ENCODE data around the gene C11orf42.

C11orf42 gene

DNA sequence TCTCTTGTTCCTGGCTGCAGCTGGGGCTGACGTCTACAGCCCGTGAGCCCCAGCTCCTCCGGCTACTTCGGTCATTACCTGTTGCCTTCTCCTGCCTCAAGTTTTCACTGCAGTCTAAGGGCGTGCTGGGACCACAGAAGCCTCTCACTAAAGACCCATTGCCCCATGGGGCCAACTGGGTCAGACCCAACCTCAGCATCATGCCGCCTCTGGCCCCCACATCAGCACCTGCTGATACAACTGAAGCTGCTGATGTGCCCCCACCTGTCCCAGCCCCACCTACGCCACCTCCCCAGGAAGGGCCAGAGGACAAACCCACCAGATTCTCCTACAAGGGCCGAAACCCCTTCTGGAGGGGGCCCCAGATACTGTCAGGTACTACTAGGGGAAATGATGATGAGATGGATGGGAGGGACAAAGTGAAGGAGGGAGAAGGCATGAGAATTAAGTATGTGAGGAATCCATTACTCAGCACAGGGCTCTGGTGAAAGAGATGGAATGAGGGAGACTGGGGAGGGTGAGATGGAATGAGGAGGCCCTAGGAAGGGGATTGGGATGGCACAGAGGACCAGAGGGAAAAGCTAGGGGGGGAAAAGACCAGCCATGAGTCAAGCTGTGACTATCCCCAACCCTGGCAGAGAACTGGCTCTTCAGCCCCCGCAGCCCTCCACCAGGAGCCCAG lies 5.1 kb downstream of the C11orf42 start:
- no peak for TF ChIP-seq TCF12 (IDR thresholded peaks at IDR 0.05; ENCODE audit: low read depth)
- no peak for TF ChIP-seq NFIC (IDR thresholded peaks at IDR 0.05)

DNA sequence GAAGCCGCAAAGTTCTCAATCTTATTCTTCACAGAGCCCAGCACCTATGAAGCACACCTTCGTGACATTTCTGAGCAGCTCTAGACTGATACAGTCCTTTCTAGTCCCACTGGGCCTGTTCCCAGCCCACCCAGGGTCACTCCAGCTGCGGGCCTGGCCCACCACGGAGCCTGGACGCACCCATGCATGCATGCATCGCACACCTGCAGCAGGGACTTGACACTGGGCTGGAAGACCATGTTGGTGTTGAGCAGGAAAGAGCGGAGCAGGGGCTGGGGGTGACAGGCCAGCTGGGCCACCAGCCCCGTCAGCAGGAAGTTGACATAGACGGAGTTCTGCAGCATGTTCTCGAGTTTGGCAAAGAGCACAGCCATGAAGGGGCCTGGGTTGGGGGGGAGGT lies 9.2 kb downstream of the C11orf42 start:
- no peak for TF ChIP-seq EP300 (IDR thresholded peaks at IDR 0.05; ENCODE audit: borderline replicate concordance)
- TF ChIP-seq YY1 (IDR thresholded peaks at IDR 0.05; ENCODE audit: low read depth), result no peak
- no peak for TF ChIP-seq RAD21 (IDR thresholded peaks at IDR 0.05; ENCODE audit: low read depth)
- no peak for TF ChIP-seq ZBTB7A (IDR thresholded peaks at IDR 0.05; ENCODE audit: low read depth)
- TF ChIP-seq NFIC (IDR thresholded peaks at IDR 0.05), result no peak
- no peak for TF ChIP-seq TCF12 (IDR thresholded peaks at IDR 0.05; ENCODE audit: low read depth)
- TF ChIP-seq CEBPB (IDR thresholded peaks at IDR 0.05), result no peak
- TF ChIP-seq CREB1 (IDR thresholded peaks at IDR 0.05; ENCODE audit: low read depth), result no peak
- no peak for TF ChIP-seq TEAD4 (IDR thresholded peaks at IDR 0.05)
- TF ChIP-seq TAF1 (IDR thresholded peaks at IDR 0.05; ENCODE audit: low read depth), result no peak
- TF ChIP-seq, protein P1, sequence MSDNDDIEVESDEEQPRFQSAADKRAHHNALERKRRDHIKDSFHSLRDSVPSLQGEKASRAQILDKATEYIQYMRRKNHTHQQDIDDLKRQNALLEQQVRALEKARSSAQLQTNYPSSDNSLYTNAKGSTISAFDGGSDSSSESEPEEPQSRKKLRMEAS (IDR thresholded peaks at IDR 0.05), result no peak
- TF ChIP-seq, protein P2, sequence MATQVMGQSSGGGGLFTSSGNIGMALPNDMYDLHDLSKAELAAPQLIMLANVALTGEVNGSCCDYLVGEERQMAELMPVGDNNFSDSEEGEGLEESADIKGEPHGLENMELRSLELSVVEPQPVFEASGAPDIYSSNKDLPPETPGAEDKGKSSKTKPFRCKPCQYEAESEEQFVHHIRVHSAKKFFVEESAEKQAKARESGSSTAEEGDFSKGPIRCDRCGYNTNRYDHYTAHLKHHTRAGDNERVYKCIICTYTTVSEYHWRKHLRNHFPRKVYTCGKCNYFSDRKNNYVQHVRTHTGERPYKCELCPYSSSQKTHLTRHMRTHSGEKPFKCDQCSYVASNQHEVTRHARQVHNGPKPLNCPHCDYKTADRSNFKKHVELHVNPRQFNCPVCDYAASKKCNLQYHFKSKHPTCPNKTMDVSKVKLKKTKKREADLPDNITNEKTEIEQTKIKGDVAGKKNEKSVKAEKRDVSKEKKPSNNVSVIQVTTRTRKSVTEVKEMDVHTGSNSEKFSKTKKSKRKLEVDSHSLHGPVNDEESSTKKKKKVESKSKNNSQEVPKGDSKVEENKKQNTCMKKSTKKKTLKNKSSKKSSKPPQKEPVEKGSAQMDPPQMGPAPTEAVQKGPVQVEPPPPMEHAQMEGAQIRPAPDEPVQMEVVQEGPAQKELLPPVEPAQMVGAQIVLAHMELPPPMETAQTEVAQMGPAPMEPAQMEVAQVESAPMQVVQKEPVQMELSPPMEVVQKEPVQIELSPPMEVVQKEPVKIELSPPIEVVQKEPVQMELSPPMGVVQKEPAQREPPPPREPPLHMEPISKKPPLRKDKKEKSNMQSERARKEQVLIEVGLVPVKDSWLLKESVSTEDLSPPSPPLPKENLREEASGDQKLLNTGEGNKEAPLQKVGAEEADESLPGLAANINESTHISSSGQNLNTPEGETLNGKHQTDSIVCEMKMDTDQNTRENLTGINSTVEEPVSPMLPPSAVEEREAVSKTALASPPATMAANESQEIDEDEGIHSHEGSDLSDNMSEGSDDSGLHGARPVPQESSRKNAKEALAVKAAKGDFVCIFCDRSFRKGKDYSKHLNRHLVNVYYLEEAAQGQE (IDR thresholded peaks at IDR 0.05; ENCODE audit: low read depth), result no peak
- TF ChIP-seq, protein P3, sequence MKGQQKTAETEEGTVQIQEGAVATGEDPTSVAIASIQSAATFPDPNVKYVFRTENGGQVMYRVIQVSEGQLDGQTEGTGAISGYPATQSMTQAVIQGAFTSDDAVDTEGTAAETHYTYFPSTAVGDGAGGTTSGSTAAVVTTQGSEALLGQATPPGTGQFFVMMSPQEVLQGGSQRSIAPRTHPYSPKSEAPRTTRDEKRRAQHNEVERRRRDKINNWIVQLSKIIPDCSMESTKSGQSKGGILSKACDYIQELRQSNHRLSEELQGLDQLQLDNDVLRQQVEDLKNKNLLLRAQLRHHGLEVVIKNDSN (IDR thresholded peaks at IDR 0.05), result no peak
- no peak for TF ChIP-seq EGR1 (IDR thresholded peaks at IDR 0.05)
- TF ChIP-seq FOXM1 (IDR thresholded peaks at IDR 0.05; ENCODE audit: borderline replicate concordance, low read depth), result no peak

DNA sequence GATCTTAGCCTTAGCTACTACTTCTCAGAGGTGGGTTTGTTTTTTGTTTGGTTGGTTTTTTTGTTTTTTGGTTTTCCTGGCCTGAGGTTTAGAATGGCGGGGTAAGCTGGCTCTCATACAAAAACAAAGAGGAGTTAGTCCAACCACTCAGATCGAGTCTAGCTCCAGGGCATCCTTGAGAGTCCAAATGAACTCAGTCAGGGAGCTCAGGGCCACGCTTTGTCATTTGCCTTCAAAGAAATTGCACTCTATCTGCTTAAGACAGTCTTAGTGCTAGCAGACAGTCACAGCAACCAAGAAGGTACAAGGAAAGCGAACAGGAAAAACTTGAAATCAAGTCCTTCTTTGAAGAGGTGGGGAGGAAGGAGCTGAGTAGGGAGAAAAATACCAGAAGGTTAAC lies 11.1 kb downstream of the C11orf42 start:
- TF ChIP-seq, protein P2 (IDR thresholded peaks at IDR 0.05; ENCODE audit: low read depth), result no peak
- no peak for TF ChIP-seq ZBTB7A (IDR thresholded peaks at IDR 0.05; ENCODE audit: low read depth)
- no peak for TF ChIP-seq TCF12 (IDR thresholded peaks at IDR 0.05; ENCODE audit: low read depth)
- TF ChIP-seq FOXM1 (IDR thresholded peaks at IDR 0.05; ENCODE audit: borderline replicate concordance, low read depth), result no peak
- no peak for TF ChIP-seq CEBPB (IDR thresholded peaks at IDR 0.05)

DNA sequence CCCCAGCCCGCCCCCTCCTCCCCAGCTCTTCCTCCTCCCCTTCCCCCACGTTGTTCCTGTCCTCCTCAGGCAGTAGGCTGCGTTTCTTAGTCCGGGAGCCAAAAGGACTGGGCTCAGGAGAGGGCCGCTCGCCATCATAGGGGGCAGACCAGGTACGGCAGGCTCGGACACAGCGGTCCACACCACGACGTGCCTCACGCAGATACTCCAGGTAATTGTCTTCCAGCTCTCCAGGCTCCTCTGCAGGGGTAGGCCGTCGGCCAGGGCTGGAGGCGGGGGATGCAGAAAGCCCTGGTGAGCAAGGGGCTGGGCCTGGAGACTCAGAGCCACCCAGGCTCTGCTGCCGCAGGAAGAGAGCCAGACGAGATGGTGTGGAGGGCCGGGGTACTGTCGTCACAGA lies 12.4 kb downstream of the C11orf42 start:
- TF ChIP-seq TCF12 (IDR thresholded peaks at IDR 0.05; ENCODE audit: low read depth), result no peak
- no peak for TF ChIP-seq YY1 (IDR thresholded peaks at IDR 0.05; ENCODE audit: low read depth)
- TF ChIP-seq, protein P2 (IDR thresholded peaks at IDR 0.05; ENCODE audit: low read depth), result no peak
- TF ChIP-seq EP300 (IDR thresholded peaks at IDR 0.05; ENCODE audit: borderline replicate concordance), result no peak
- TF ChIP-seq CEBPB (IDR thresholded peaks at IDR 0.05), result no peak
- TF ChIP-seq ZBTB7A (IDR thresholded peaks at IDR 0.05; ENCODE audit: low read depth), result no peak
- TF ChIP-seq NFIC (IDR thresholded peaks at IDR 0.05), result no peak

DNA sequence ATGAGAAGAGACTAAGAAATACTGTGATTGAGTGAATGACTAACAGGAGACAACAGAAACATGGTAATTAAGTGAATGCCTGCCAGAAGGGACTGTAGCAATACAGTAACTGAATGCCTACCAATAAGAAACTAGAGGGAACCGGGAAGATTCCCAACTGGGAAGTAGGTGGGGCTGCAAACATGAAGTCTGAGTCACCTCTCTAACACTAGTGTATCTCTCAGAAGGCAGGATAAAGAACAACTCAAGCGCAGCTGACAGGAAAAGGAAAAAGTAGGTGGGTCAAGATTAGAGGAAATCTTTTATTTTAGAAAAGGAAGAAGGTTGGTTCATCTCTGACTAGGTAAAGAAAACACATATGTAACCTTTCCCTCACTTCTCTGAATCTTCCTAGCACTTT lies 14.0 kb downstream of the C11orf42 start:
- TF ChIP-seq, protein P2 (IDR thresholded peaks at IDR 0.05; ENCODE audit: low read depth), result no peak
- TF ChIP-seq ZBTB7A (IDR thresholded peaks at IDR 0.05; ENCODE audit: low read depth) (no peak), TCF12 (IDR thresholded peaks at IDR 0.05; ENCODE audit: low read depth) (no peak), EP300 (IDR thresholded peaks at IDR 0.05; ENCODE audit: borderline replicate concordance) (no peak), EGR1 (IDR thresholded peaks at IDR 0.05) (no peak), CREB1 (IDR thresholded peaks at IDR 0.05; ENCODE audit: low read depth) (no peak), YY1 (IDR thresholded peaks at IDR 0.05; ENCODE audit: low read depth) (no peak), FOXM1 (IDR thresholded peaks at IDR 0.05; ENCODE audit: borderline replicate concordance, low read depth) (no peak), TEAD4 (IDR thresholded peaks at IDR 0.05) (no peak), RAD21 (IDR thresholded peaks at IDR 0.05; ENCODE audit: low read depth) (no peak)
- TF ChIP-seq, protein P3 (IDR thresholded peaks at IDR 0.05), result no peak
